ENCODE data around the gene ABCG4.

DNA sequence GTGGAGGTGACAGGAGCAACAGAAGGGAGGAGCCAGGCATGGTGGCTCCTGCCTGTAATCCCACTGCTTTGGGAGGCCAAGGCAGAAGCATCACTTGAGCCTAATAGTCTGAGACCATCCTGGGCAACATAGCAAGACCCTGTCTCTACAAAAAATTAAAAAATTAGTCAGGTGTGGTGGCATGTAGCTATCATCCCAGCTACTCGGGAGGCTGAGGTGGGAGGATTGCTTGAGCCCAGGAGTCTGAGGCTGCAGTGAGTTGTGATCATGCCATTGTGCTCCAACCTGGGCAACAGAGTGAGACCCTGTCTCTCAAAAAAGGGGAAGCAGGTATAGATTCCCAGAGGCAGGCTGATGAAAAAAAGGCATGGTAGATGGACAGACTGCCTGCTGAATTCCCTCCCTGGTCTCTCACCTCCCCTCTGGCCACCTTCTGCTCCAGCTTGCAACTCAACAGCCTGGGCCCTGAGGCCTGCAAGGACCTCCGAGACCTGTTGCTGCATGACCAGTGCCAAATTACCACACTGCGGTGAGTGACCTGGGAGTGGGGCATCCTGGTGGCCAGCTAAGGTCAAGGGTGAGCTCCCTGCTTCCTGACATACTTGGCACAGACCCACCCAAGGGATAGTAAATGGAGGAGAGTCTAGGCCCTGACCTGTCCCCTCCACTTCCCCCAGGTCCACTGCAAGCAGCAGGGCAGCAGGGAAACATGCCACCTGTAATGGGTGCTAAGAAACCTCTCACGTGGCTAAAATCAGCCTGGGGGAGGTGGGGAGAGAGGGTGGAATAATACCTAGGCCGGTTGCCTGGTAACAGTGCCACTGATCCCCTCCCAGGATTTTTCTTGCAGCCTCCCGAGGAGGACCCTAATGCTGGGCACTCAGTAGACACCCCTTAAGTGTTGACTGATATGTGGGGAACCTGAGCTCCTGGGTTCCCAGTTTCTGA is 32.2 kb downstream of the ABCG4 start:
- TF ChIP-seq, protein P1, sequence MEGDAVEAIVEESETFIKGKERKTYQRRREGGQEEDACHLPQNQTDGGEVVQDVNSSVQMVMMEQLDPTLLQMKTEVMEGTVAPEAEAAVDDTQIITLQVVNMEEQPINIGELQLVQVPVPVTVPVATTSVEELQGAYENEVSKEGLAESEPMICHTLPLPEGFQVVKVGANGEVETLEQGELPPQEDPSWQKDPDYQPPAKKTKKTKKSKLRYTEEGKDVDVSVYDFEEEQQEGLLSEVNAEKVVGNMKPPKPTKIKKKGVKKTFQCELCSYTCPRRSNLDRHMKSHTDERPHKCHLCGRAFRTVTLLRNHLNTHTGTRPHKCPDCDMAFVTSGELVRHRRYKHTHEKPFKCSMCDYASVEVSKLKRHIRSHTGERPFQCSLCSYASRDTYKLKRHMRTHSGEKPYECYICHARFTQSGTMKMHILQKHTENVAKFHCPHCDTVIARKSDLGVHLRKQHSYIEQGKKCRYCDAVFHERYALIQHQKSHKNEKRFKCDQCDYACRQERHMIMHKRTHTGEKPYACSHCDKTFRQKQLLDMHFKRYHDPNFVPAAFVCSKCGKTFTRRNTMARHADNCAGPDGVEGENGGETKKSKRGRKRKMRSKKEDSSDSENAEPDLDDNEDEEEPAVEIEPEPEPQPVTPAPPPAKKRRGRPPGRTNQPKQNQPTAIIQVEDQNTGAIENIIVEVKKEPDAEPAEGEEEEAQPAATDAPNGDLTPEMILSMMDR (IDR thresholded peaks at IDR 0.05), result no peak
- TF ChIP-seq POLR2A (IDR thresholded peaks at IDR 0.05), result no peak
